ENCODE measurements around the gene CDH3. TPM values are rescaled to one million over a fixed set of nuclear protein-coding genes. Genes with fewer than 3 reads are reported as not detected.

Gene CDH3
- total and polyA plus RNA-seq, 2 of the 13 experiments (the other 11 are each of a cell fraction or from before 2014, with no cell fraction given), result 0.11 TPM; not detected in 1

DNA sequence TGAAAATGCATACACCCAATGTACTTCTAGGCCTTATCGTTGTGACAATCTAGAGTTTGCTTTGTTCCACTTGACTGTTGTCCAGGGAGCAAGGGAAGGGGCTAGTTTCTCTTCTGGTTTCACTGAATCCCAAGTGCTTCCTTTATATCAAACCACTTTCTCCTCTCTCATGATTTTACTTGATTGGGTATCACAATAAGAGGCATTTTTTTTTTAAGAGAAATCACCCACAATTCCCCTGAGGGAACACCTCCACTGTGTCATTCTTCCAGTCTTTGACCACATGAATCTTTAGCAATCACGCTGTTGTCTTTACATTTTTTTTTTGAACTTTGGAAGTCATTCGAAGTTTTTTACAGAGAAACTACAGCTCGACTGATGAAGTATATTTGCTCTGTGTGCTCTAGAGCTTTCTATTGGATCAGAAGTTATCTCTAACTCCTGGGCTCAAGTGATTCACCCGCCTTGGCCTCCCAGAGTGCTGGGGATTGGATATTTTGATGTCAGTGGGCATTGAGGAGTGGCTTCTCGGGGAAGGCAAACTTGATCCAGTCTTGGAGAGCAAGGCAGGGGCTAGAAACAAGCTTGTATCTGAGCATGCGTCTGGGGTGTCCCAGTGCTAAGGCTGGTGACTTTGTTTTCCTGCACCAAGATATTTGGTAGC lies 95.0 kb downstream of the CDH3 start (continued):
- TF ChIP-seq, protein P1, sequence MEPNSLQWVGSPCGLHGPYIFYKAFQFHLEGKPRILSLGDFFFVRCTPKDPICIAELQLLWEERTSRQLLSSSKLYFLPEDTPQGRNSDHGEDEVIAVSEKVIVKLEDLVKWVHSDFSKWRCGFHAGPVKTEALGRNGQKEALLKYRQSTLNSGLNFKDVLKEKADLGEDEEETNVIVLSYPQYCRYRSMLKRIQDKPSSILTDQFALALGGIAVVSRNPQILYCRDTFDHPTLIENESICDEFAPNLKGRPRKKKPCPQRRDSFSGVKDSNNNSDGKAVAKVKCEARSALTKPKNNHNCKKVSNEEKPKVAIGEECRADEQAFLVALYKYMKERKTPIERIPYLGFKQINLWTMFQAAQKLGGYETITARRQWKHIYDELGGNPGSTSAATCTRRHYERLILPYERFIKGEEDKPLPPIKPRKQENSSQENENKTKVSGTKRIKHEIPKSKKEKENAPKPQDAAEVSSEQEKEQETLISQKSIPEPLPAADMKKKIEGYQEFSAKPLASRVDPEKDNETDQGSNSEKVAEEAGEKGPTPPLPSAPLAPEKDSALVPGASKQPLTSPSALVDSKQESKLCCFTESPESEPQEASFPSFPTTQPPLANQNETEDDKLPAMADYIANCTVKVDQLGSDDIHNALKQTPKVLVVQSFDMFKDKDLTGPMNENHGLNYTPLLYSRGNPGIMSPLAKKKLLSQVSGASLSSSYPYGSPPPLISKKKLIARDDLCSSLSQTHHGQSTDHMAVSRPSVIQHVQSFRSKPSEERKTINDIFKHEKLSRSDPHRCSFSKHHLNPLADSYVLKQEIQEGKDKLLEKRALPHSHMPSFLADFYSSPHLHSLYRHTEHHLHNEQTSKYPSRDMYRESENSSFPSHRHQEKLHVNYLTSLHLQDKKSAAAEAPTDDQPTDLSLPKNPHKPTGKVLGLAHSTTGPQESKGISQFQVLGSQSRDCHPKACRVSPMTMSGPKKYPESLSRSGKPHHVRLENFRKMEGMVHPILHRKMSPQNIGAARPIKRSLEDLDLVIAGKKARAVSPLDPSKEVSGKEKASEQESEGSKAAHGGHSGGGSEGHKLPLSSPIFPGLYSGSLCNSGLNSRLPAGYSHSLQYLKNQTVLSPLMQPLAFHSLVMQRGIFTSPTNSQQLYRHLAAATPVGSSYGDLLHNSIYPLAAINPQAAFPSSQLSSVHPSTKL (CRISPR knock-in tag; IDR thresholded peaks at IDR 0.05), result peak; percentile 46
- TF ChIP-seq, protein P2, sequence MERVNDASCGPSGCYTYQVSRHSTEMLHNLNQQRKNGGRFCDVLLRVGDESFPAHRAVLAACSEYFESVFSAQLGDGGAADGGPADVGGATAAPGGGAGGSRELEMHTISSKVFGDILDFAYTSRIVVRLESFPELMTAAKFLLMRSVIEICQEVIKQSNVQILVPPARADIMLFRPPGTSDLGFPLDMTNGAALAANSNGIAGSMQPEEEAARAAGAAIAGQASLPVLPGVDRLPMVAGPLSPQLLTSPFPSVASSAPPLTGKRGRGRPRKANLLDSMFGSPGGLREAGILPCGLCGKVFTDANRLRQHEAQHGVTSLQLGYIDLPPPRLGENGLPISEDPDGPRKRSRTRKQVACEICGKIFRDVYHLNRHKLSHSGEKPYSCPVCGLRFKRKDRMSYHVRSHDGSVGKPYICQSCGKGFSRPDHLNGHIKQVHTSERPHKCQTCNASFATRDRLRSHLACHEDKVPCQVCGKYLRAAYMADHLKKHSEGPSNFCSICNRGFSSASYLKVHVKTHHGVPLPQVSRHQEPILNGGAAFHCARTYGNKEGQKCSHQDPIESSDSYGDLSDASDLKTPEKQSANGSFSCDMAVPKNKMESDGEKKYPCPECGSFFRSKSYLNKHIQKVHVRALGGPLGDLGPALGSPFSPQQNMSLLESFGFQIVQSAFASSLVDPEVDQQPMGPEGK (CRISPR knock-in tag; IDR thresholded peaks at IDR 0.05), result no peak; the same call in 1 of the 2 replicates
- TF ChIP-seq NR2F2 (IDR thresholded peaks at IDR 0.05; ENCODE audit: borderline replicate concordance, low read depth), result 0 out of 2 replicates have a peak, but pooled peaks have one; percentile 26
- TF ChIP-seq KAT8 (CRISPR knock-in tag; IDR thresholded peaks at IDR 0.05), result peak; percentile 38; the same call in 1 of the 2 replicates
- TF ChIP-seq ERF (CRISPR knock-in tag; IDR thresholded peaks at IDR 0.05), result 0 out of 2 replicates have a peak, but pooled peaks have one; percentile 41
- no peak for TF ChIP-seq ZNF101 (CRISPR knock-in tag; IDR thresholded peaks at IDR 0.05; ENCODE audit: borderline replicate concordance, low read depth)
- no peak for TF ChIP-seq SMAD3 (CRISPR knock-in tag; IDR thresholded peaks at IDR 0.05)
- no peak for TF ChIP-seq MEIS2 (CRISPR knock-in tag; IDR thresholded peaks at IDR 0.05)
- TF ChIP-seq HIVEP1 (CRISPR knock-in tag; IDR thresholded peaks at IDR 0.05), result no peak
- TF ChIP-seq HMG20B (CRISPR knock-in tag; conservative IDR thresholded peaks at IDR 0.05), result 0 out of 2 replicates have a peak, but pooled peaks have one; percentile 18
- TF ChIP-seq, protein P3, sequence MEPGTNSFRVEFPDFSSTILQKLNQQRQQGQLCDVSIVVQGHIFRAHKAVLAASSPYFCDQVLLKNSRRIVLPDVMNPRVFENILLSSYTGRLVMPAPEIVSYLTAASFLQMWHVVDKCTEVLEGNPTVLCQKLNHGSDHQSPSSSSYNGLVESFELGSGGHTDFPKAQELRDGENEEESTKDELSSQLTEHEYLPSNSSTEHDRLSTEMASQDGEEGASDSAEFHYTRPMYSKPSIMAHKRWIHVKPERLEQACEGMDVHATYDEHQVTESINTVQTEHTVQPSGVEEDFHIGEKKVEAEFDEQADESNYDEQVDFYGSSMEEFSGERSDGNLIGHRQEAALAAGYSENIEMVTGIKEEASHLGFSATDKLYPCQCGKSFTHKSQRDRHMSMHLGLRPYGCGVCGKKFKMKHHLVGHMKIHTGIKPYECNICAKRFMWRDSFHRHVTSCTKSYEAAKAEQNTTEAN (CRISPR knock-in tag; conservative IDR thresholded peaks at IDR 0.05), result no peak
- TF ChIP-seq MIER2 (CRISPR knock-in tag; IDR thresholded peaks at IDR 0.05), result no peak
- peak; percentile 27; the same call in 1 of the 2 replicates for TF ChIP-seq RFX5 (IDR thresholded peaks at IDR 0.05; ENCODE audit: low read depth, low read length)
- peak; percentile 83 for TF ChIP-seq GATAD2A (CRISPR knock-in tag; IDR thresholded peaks at IDR 0.05)
- TF ChIP-seq, protein P4, sequence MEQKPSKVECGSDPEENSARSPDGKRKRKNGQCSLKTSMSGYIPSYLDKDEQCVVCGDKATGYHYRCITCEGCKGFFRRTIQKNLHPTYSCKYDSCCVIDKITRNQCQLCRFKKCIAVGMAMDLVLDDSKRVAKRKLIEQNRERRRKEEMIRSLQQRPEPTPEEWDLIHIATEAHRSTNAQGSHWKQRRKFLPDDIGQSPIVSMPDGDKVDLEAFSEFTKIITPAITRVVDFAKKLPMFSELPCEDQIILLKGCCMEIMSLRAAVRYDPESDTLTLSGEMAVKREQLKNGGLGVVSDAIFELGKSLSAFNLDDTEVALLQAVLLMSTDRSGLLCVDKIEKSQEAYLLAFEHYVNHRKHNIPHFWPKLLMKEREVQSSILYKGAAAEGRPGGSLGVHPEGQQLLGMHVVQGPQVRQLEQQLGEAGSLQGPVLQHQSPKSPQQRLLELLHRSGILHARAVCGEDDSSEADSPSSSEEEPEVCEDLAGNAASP (CRISPR knock-in tag; IDR thresholded peaks at IDR 0.05; ENCODE audit: borderline replicate concordance), result peak; percentile 11; the same call in 1 of the 2 replicates
- peak; percentile 25; the same call in 1 of the 2 replicates for TF ChIP-seq ZNF556 (CRISPR knock-in tag; IDR thresholded peaks at IDR 0.05; ENCODE audit: borderline replicate concordance)
- TF ChIP-seq, protein P5, sequence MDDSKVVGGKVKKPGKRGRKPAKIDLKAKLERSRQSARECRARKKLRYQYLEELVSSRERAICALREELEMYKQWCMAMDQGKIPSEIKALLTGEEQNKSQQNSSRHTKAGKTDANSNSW (CRISPR knock-in tag; IDR thresholded peaks at IDR 0.05; ENCODE audit: borderline replicate concordance), result no peak
- TF ChIP-seq ELF1 (CRISPR knock-in tag; IDR thresholded peaks at IDR 0.05), result no peak
- TF ChIP-seq FOXC1 (CRISPR knock-in tag; IDR thresholded peaks at IDR 0.05; ENCODE audit: borderline replicate concordance), result 0 out of 2 replicates have a peak, but pooled peaks have one; percentile 51
- TF ChIP-seq NCOA5 (CRISPR knock-in tag; IDR thresholded peaks at IDR 0.05), result no peak
- no peak for TF ChIP-seq SAFB2 (CRISPR knock-in tag; IDR thresholded peaks at IDR 0.05; ENCODE audit: borderline replicate concordance, low read depth)
- no peak for TF ChIP-seq BRD4 (CRISPR knock-in tag; IDR thresholded peaks at IDR 0.05)
